Adrenal gland (tissue), 5 donors: ENCODE measurements around the gene CMTM1.

ENCODE experiments used
- CTCF ChIP-seq, 6 experiments: fragments of 450-650 bp in 4 of 6; fragments of 200-600 bp in 2 of 6; sonication (generic) in 1 of 6; IDR thresholded peaks; 1 replicate in 5 of 6; 2 replicates in 1 of 6; pipeline versions ENCODE4 v1.5.1 to v1.8.0; 2016 to 2021; ENCODE audit warnings: antibody characterized with exemption in 6 of 6, mild to moderate bottlenecking in 2 of 6, moderate library complexity in 1 of 6
- POLR2A ChIP-seq, 2 donors: fragments of 450-650 bp; IDR thresholded peaks; one replicate each; pipeline ENCODE4 v1.6.1; 2017; ENCODE audit warnings: antibody characterized with exemption in 2 of 2, mild to moderate bottlenecking in 2 of 2, moderate library complexity in 1 of 2
- donor health status: DM: no; HTN: no; CAD: no.

DNA sequence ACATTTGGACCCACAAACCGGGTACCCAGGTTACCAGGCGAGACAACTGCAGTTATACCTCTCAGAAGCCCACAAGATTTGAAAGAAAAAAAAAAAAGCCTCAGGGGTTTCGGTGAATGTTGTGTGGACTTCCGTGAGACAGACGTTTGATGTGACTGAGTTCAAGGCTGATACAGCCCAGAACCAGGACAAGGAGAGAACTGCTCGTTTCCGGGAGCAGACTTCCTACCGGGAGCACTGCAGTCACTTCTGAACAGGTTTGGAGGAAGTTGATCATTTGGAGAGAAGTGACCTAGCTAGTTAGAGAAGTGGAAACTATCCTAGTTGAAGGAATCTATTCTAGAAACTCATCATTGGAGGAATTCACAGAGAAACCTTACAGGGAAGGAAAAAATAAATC is 13.0 kb upstream of the CMTM1 start:
- no peak for TF ChIP-seq CTCF (IDR thresholded peaks at IDR 0.05)
- TF ChIP-seq POLR2A (IDR thresholded peaks at IDR 0.05) = no peak
